GM23248 (cell line): ENCODE results near the gene SLC24A5. TPM values are rescaled to one million over a fixed set of nuclear protein-coding genes. Genes with fewer than 3 reads are reported as not detected.

ENCODE experiments used
- DNase-seq: peaks from one replicate; pipeline ENCODE4 v3.0.0-alpha.2; 2015
- H2AFZ ChIP-seq: fragments of 200-600 bp; sonication (generic); 2 replicates; pipeline ENCODE4 v1.6.1; 2016; ENCODE audit warnings: antibody characterized with exemption
- H3F3A ChIP-seq: fragments of 200-600 bp; sonication (generic); 2 replicates; pipeline ENCODE4 v1.6.1; 2016; ENCODE audit warnings: mild to moderate bottlenecking, antibody characterized with exemption, mixed run types; ENCODE audit not compliant: insufficient read depth
- H3K27ac ChIP-seq: fragments of 200-600 bp; sonication (generic); 2 replicates; pipeline ENCODE4 v1.5.1; 2016; ENCODE audit warnings: mild to moderate bottlenecking
- H3K27me3 ChIP-seq: fragments of 200-600 bp; sonication (generic); replicated peaks from 2 replicates; pipeline ENCODE4 v1.6.1; 2016; ENCODE audit warnings: mild to moderate bottlenecking; ENCODE audit not compliant: insufficient read depth
- H3K36me3 ChIP-seq: fragments of 200-600 bp; sonication (generic); 2 replicates; pipeline ENCODE4 v1.6.1; 2016; ENCODE audit warnings: low read depth, mild to moderate bottlenecking
- H3K4me1 ChIP-seq: fragments of 200-600 bp; sonication (generic); 2 replicates; pipeline ENCODE4 v1.6.1; 2016; ENCODE audit warnings: mild to moderate bottlenecking; ENCODE audit not compliant: insufficient read depth
- H3K4me2 ChIP-seq: fragments of 200-600 bp; sonication (generic); one replicate; pipeline ENCODE4 v1.6.1; 2016; ENCODE audit warnings: mild to moderate bottlenecking; ENCODE audit not compliant: unreplicated experiment
- H3K4me3 ChIP-seq: fragments of 200-600 bp; sonication (generic); 2 replicates; pipeline ENCODE4 v1.5.1; 2016; ENCODE audit warnings: mild to moderate bottlenecking
- H3K79me2 ChIP-seq: fragments of 200-600 bp; sonication (generic); 2 replicates; pipeline ENCODE4 v1.6.1; 2016; ENCODE audit warnings: mild to moderate bottlenecking; ENCODE audit not compliant: insufficient read depth
- H3K9ac ChIP-seq: fragments of 200-600 bp; sonication (generic); 2 replicates; pipeline ENCODE4 v1.6.1; 2016; ENCODE audit warnings: mild to moderate bottlenecking
- H3K9me2 ChIP-seq: fragments of 200-600 bp; sonication (generic); 2 replicates; pipeline ENCODE4 v1.6.1; 2016; ENCODE audit warnings: mixed run types, mild to moderate bottlenecking, moderate library complexity; ENCODE audit not compliant: insufficient read depth
- H3K9me3 ChIP-seq: fragments of 200-600 bp; sonication (generic); one replicate; pipeline ENCODE4 v1.6.1; 2017; ENCODE audit warnings: low read depth
- H4K20me1 ChIP-seq: fragments of 200-600 bp; sonication (generic); 2 replicates; pipeline ENCODE4 v1.6.0; 2016; ENCODE audit not compliant: insufficient read depth
- EZH2 ChIP-seq: fragments of 200-600 bp; sonication (generic); IDR thresholded peaks from 2 replicates; pipeline ENCODE4 v1.6.1; 2018; ENCODE audit warnings: antibody characterized with exemption, mild to moderate bottlenecking; ENCODE audit not compliant: insufficient read depth, poor library complexity, severe bottlenecking
- EZH2phosphoT487 ChIP-seq: fragments of 200-600 bp; sonication (generic); IDR thresholded peaks from 2 replicates; pipeline ENCODE4 v1.6.1; 2018; ENCODE audit warnings: antibody characterized with exemption, moderate library complexity, mild to moderate bottlenecking, low read depth; ENCODE audit not compliant: insufficient read depth
- WGBS, 2 experiments: methylation state at CpG; one replicate each; pipeline ENCODE4 v1.1.6; 2015 to 2017; ENCODE audit warnings: low lambda C conversion rate in 2 of 2, low coverage in 1 of 2; ENCODE audit errors: missing lambda C conversion rate in 2 of 2; 5-methylcytosine and 5-hydroxymethylcytosine counted together
- in situ Hi-C: fragments of 300-500 bp; cut with MboI; formaldehyde crosslinking; loops from 2 replicates; pipeline ENCODE4 v1.15.0; 2020
- polyA plus RNA-seq: library from polyadenylated mRNA; unstranded; fragments of >200 nt; fragmentation: Nextera tagmentation; extraction: Ambion mirVana; gene quantifications from 2 replicates; pipeline ENCODE4 v1.2.1, GENCODE V29; 2016
- total RNA-seq: library from RNA; depleted of rRNA; stranded (reverse); fragments of >200 nt; shearing (Covaris generic); gene quantifications from 2 replicates; pipeline ENCODE4 v1.2.3, GENCODE V29; 2014

The SLC24A5 gene
- total and polyA plus RNA-seq, 2 experiments from 2014 or later = not detected

GRCh38 chr15:48091522-48091921 is 29.3 kb upstream of the SLC24A5 start:
- Histone ChIP-seq H3K9ac (no peak overlapping the region), H3K36me3 (no peaks in the 10 kb centered on the region), H3K4me1 (peaks cover 2% of the 10 kb centered on the region; the same call in 1 of the 2 replicates), H3K4me3 (no peak overlapping the region), H4K20me1 (no peaks in the 10 kb centered on the region), H3K27ac (no peak overlapping the region), H3K4me2 (no peak overlapping the region), H3K9me3 (no peaks in the 10 kb centered on the region), H3K9me2 (no peaks in the 10 kb centered on the region), H3K27me3 (no peaks in the 10 kb centered on the region), H3K79me2 (no peaks in the 10 kb centered on the region), H2AFZ (no peak overlapping the region), H3F3A (no peaks in the 10 kb centered on the region)
- WGBS, 2 experiments = 25 to 33% methylated on average over 4 of the region's 4 CpGs
- TF ChIP-seq EZH2phosphoT487 (no peak), EZH2 (no peak)
- peak; percentile 15 for DNase-seq
- in situ Hi-C loops = no loop called here

- DNase-seq = no peak
- Histone ChIP-seq H3K27me3 (peaks cover 12% of the 10 kb centered on the region; the same call in 1 of the 2 replicates), H3K36me3 (no peaks in the 10 kb centered on the region), H3K4me3 (no peak overlapping the region), H2AFZ (no peak overlapping the region), H3K9me3 (no peaks in the 10 kb centered on the region), H3K27ac (no peak overlapping the region), H3F3A (no peaks in the 10 kb centered on the region), H3K4me1 (no peaks in the 10 kb centered on the region; the same call in 1 of the 2 replicates), H3K79me2 (no peaks in the 10 kb centered on the region), H3K9ac (no peak overlapping the region), H3K4me2 (no peak overlapping the region), H4K20me1 (no peaks in the 10 kb centered on the region), H3K9me2 (no peaks in the 10 kb centered on the region)
- in situ Hi-C loops = no loop called here
- TF ChIP-seq EZH2 (no peak), EZH2phosphoT487 (no peak)
- WGBS, 2 experiments = 45 to 46% methylated on average over 4 of the region's 4 CpGs
Observed at GRCh38 chr15:48096355-48096786, 24.4 kb upstream of the SLC24A5 start.

- H3K9me3 ChIP-seq = no peaks in the 10 kb centered on the region
- H3K27ac ChIP-seq = no peak overlapping the region
- H3K36me3 ChIP-seq = no peaks in the 10 kb centered on the region
- H3K4me2 ChIP-seq = no peak overlapping the region
- TF ChIP-seq EZH2phosphoT487 (no peak), EZH2 (no peak)
- H3K4me3 ChIP-seq = no peak overlapping the region
- H4K20me1 ChIP-seq = no peaks in the 10 kb centered on the region
- H3K9ac ChIP-seq = no peak overlapping the region
- H3K4me1 ChIP-seq = no peaks in the 10 kb centered on the region; the same call in 1 of the 2 replicates
- in situ Hi-C loops = no loop called here
- H3K27me3 ChIP-seq = peaks cover 12% of the 10 kb centered on the region; the same call in 1 of the 2 replicates
- H2AFZ ChIP-seq = no peak overlapping the region
- H3K79me2 ChIP-seq = no peaks in the 10 kb centered on the region
- H3F3A ChIP-seq = no peaks in the 10 kb centered on the region
- WGBS, 2 experiments = 2 to 4% methylated on average over 2 of the region's 2 CpGs
- DNase-seq = peak; percentile 87
- H3K9me2 ChIP-seq = no peaks in the 10 kb centered on the region
Observed at GRCh38 chr15:48096813-48097212, 24.0 kb upstream of the SLC24A5 start.

- no peaks in the 10 kb centered on the region for H3K36me3 ChIP-seq
- H3K27ac ChIP-seq = no peak overlapping the region
- WGBS, 2 experiments = 70 to 73% methylated on average over 2 of the region's 2 CpGs
- in situ Hi-C loops = no loop called here
- H3K27me3 ChIP-seq = peaks cover 14% of the 10 kb centered on the region; the same call in 1 of the 2 replicates
- H3K9me3 ChIP-seq = no peaks in the 10 kb centered on the region
- no peaks in the 10 kb centered on the region for H4K20me1 ChIP-seq
- no peaks in the 10 kb centered on the region for H3K9me2 ChIP-seq
- H2AFZ ChIP-seq = no peak overlapping the region
- no peaks in the 10 kb centered on the region for H3F3A ChIP-seq
- H3K9ac ChIP-seq = no peak overlapping the region
- H3K4me3 ChIP-seq = no peak overlapping the region
- H3K4me1 ChIP-seq = no peaks in the 10 kb centered on the region; the same call in 1 of the 2 replicates
- no peaks in the 10 kb centered on the region for H3K79me2 ChIP-seq
- TF ChIP-seq EZH2 = no peak
- TF ChIP-seq EZH2phosphoT487 = no peak
- no peak overlapping the region for H3K4me2 ChIP-seq
- no peak for DNase-seq
Observed at GRCh38 chr15:48097264-48097663, 23.5 kb upstream of the SLC24A5 start.
